ENCODE measurements around the gene CFC1B.
"Not testable (repeated sequence)": the region's sequence is repeated elsewhere in the genome, so short reads cannot be mapped to it uniquely, and the experiment has no call there.

CFC1B gene

GRCh38 chr2:130566165-130566564 lies 45.1 kb downstream of the CFC1B start:
- DNase-seq (ENCODE audit: low spot score), result not testable (repeated sequence)

GRCh38 chr2:130571929-130572328 lies 50.9 kb downstream of the CFC1B start:
- DNase-seq (ENCODE audit: low spot score), result not testable (repeated sequence)

- not testable (repeated sequence) for DNase-seq (ENCODE audit: low spot score)
Observed at GRCh38 chr2:130574230-130574629, 53.2 kb downstream of the CFC1B start.

GRCh38 chr2:130576209-130576784 lies 55.3 kb downstream of the CFC1B start:
- not testable (repeated sequence) for DNase-seq (ENCODE audit: low spot score)

- DNase-seq (ENCODE audit: low spot score), result not testable (repeated sequence)
Observed at GRCh38 chr2:130577559-130577958, 56.5 kb downstream of the CFC1B start.

All from hepatic stellate cell (primary cell).